Adrenal gland (tissue), 5 donors: ENCODE measurements around the gene MAGI2.

Experiments
- POLR2A ChIP-seq, 2 donors: fragments of 450-650 bp; IDR thresholded peaks; one replicate each; pipeline ENCODE4 v1.6.1; 2017; ENCODE audit warnings: antibody characterized with exemption in 2 of 2, mild to moderate bottlenecking in 2 of 2, moderate library complexity in 1 of 2
- TF ChIP-seq, protein P1 (sequence below), 6 experiments: fragments of 450-650 bp in 4 of 6; fragments of 200-600 bp in 2 of 6; sonication (generic) in 1 of 6; IDR thresholded peaks; 1 replicate in 5 of 6; 2 replicates in 1 of 6; pipeline versions ENCODE4 v1.5.1 to v1.8.0; 2016 to 2021; ENCODE audit warnings: antibody characterized with exemption in 6 of 6, mild to moderate bottlenecking in 2 of 6, moderate library complexity in 1 of 6
- donor health status: DM: no; HTN: no; CAD: no.

DNA sequence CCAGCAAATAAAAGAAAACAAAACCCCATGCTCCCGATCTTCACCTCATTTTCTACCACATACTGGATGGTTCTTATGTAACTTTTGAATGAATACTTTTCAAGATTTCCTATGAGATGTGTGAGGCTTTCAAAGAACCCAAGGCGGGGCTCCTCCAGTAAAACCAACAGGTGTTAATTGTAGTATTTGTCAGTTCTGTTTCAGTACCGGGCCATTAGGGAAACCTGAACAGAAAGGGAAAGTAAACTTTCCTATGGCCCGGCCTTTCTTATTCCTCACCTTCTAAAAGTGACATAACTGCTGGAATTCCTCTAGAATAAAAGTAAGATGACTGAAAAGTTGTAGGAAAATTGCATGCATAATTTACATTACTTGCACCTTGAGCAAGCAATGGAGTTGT lies 672.9 kb downstream of the MAGI2 start:
- no peak for TF ChIP-seq POLR2A (IDR thresholded peaks at IDR 0.05)
- TF ChIP-seq, protein P1, sequence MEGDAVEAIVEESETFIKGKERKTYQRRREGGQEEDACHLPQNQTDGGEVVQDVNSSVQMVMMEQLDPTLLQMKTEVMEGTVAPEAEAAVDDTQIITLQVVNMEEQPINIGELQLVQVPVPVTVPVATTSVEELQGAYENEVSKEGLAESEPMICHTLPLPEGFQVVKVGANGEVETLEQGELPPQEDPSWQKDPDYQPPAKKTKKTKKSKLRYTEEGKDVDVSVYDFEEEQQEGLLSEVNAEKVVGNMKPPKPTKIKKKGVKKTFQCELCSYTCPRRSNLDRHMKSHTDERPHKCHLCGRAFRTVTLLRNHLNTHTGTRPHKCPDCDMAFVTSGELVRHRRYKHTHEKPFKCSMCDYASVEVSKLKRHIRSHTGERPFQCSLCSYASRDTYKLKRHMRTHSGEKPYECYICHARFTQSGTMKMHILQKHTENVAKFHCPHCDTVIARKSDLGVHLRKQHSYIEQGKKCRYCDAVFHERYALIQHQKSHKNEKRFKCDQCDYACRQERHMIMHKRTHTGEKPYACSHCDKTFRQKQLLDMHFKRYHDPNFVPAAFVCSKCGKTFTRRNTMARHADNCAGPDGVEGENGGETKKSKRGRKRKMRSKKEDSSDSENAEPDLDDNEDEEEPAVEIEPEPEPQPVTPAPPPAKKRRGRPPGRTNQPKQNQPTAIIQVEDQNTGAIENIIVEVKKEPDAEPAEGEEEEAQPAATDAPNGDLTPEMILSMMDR (IDR thresholded peaks at IDR 0.05), result no peak
